ENCODE results near the gene BFAR.
"Not testable (repeated sequence)": the region's sequence is repeated elsewhere in the genome, so short reads cannot be mapped to it uniquely, and the experiment has no call there.

BFAR gene

DNA sequence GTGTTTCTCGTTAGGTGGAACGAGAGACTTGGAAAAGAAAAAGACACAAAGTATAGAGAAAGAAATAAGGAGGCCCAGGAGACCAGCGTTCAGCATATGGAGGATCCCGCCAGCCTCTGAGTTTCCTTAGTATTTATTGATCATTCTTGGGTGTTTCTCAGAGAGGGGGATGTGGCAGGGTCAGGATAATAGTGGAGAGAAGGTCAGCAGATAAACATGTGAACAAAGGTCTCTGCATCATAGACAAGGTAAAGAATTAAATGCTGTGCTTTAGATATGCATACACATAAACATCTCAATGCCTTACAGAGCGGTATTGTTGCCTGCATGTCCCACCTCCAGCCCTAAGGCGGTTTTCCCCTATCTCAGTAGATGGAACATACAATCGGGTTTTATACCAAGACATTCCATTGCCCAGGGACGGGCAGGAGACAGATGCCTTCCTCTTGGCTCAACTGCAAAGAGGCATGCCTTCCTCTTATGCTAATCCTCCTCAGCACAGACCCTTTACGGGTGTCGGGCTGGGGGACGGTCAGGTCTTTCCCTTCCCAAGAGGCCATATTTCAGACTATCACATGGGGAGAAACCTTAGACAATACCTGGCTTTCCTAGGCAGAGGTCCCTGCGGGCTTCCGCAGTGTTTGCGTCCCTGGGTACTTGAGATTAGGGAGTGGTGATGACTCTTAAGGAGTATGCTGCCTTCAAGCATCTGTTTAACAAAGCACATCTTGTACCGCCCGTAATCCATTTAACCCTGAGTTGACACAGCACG is 3.6 kb downstream of the BFAR start:
- DNase-seq: not testable (repeated sequence)

- DNase-seq: not testable (repeated sequence)
These were observed 4.1 kb downstream of the BFAR start for GRCh38 chr16:14636951-14637240.

DNA sequence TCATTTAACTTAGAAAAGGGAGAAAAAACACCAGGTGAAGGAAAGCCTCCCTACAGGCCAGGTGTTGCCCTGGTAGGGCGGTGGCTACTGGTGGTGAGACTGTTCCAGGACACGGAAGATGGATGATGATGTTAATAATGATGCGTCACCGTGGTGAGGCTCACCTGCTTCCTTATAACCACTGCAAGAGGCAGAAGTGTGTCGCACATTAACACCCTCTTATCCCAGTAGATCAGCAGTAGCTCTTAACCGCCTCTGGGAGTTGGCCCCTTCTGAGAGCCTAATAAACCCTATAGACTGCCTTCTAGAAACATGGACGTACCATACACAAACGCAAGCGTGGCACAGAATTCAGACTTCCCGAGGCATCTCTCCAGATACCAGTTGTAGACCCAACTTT is 7.8 kb downstream of the BFAR start:
- DNase-seq: no peak

DNA sequence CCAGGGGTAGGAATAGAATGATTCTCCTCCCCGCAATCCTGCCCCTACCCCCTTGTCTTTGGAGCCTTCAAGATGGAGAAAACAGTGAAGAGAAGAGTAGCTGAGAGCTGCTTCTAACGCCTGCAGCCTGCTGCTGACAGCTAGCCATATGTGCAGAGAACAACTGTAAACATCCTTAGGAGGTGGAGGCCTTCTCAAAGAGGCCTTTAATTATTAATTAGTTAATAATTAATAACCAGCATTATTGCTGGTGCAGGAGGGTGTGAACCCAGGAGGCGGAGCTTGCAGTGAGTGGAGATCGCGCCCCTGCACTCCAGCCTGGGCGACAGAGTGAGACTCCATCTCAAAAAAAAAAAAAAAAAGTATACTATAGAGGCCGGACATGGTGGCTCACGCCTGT is 8.5 kb downstream of the BFAR start:
- no peak for DNase-seq

- DNase-seq: no peak
These were observed 9.2 kb downstream of the BFAR start for GRCh38 chr16:14641926-14642325.

- no peak for DNase-seq
These were observed 17.1 kb downstream of the BFAR start for GRCh38 chr16:14649816-14650215.

- DNase-seq: no peak
These were observed 17.9 kb downstream of the BFAR start for GRCh38 chr16:14650629-14651028.

DNA sequence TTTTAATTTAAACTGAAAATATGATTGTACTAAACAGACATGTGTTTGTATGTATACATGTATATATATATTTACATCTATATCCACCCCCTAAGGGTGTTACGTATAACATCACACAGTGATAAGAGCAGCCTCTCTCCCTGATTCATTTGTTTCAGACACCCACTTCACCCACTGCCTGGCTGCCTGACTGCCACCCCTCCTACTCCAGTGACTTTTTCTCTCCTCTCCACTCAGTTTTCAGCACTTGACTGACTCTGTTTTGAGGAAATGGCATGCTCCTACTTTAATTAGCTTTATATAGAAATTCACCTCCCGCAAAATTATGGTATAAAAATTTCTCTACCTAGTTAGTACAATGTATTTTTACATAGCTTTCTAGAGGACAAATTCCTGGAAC is 20.0 kb downstream of the BFAR start:
- no peak for DNase-seq

GRCh38 chr16:14658063-14658462 is 25.3 kb downstream of the BFAR start:
- no peak for DNase-seq

DNA sequence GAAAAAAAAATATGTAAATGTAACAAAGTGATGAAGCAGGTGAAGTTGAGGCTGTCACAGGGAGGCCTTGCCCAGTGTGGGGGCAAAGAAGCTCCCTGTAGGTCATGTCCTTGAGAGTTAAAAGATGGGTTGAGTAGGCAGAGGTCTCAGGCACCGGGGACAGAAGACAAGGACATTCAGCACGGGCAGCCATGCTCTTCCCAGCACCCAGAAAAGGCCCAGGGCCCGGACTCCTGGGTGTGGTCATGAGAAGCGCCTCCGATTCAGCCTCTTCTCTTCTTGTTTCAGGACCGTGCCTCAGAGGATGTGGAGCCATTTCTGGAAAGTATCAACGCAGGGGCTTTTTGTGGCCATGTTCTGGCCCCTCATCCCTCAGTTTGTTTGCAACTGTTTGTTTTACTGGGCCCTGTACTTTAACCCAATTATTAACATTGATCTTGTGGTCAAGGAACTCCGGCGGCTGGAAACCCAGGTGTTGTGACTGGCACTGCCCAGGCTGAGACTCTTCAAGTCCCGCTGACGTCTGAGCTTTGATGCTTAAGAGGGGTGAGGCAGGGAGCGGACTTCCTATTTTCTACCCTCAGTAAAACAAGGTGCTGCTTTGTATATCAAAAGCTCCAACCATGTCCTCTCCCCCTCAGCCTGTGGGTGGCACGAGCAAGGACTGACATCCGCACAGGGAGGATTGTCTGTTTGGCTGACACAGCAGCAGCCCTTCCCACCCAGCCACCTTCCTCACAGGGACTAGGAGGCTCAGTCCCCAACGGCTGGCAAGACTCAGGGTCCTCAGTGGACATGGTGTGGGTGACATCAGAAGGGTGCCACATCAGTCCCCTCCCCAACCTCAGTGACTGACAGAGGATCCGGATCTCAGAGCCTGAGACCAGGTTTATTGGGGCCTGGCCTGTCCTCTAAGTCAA is 34.9 kb downstream of the BFAR start:
- no peak for DNase-seq

- no peak for DNase-seq
These were observed 35.9 kb downstream of the BFAR start for GRCh38 chr16:14668556-14669223.

GRCh38 chr16:14669776-14670175 is 37.0 kb downstream of the BFAR start:
- no peak for DNase-seq

- no peak for DNase-seq
These were observed 39.7 kb downstream of the BFAR start for GRCh38 chr16:14672403-14672971.

GRCh38 chr16:14676633-14677032 is 43.9 kb downstream of the BFAR start:
- DNase-seq: no peak

DNA sequence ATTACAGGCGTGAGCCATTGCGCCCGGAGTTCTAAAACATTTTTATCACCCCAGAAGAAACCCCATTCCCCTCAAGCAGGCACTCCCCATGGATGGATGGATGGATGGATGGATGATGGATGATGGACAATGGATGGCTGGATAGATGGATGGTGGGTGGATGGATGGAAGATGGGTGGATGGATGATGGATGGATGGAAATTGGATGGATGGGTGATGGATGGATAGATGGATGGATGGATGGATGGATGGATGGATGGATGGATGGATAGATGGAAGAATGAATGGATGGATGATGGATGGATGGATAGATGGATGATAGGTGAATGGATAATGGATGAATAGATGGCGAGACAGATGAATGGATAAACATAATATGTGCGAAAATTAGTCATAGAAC is 44.9 kb downstream of the BFAR start:
- no peak for DNase-seq

- DNase-seq: no peak
These were observed 46.2 kb downstream of the BFAR start for GRCh38 chr16:14678748-14679497.

DNA sequence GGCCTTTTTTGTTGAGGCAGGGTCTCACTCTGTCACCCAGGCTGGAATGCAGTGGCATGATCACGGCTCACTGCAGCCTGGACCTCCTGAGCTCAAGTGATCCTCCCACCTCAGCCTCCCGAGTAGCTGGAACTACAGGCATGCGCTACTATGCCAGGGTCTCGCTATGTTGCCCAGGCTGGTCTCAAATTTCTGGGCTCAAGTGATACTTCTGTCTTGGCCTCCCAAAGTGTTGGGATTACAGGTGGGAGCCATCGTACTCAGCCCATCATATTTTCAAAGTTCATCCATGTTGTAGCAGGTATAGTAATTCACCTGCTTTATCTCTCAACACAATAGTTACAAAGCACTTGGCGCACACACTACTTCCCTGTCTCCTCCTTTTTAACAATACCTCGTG is 47.6 kb downstream of the BFAR start:
- not testable (repeated sequence) for DNase-seq

- DNase-seq: no peak
These were observed 48.4 kb downstream of the BFAR start for GRCh38 chr16:14681115-14681514.

DNA sequence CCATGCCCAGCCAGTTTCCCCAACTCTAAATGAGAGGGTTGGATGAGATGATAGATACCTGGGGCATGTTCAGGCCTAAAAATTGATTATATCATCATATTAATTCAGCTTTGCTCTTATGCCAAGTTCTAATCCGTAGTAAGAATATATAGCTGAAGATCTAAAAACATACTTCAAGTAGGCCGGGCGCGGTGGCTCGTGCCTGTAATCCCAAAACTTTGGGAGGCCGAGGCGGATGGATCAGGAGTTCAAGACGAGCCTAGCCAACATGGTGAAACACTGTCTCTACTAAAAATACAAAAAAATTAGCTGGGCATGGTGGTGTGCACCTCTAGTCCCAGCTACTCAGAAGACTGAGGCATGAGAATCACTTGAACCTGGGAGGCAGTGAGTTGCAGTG is 49.4 kb downstream of the BFAR start:
- DNase-seq: no peak

GRCh38 chr16:14685870-14686793 is 53.4 kb downstream of the BFAR start:
- DNase-seq: not testable (repeated sequence)

DNA sequence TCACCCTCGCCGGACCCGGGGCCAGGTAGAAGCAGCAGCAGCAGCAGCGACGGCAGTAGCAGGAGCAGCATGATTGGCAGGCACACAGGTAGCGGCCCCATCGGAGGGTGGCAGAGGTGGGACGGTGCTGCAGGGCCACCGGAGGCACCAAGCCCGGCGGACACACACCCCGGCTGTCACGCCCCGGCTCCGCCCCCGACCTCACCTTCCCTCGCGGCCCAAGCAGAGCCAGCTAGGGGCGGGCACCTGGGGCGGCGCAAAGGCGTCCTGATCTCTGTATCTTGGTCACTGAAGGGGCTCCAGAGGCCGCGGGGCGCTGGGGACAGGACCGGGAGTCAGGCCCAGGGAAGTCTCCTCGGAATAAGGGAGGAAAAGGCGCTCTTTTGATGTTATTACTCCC is 61.4 kb downstream of the BFAR start, which contains the start of gene PLA2G10:
TSS of gene PLA2G10 (minus strand) at position 180 of the 400 bp plus-strand sequence. CDS start at position 101, 79 bp downstream.
- DNase-seq: not testable (repeated sequence)

Measured in AML-193 (cell line).